Activated T-helper 1 cell treated with Interleukin-2 at 50 U/mL for 16 hours (primary cell): Measurements from ENCODE around the gene TMTC1.

Experiments
- DNase-seq: peaks from one replicate; pipeline ENCODE4 v3.0.0-alpha.2; 2020; ENCODE audit warnings: low read depth

The TMTC1 gene

GRCh38 chr12:29616664-29617406 is 166.9 kb downstream of the TMTC1 start:
- DNase-seq = no peak

DNA sequence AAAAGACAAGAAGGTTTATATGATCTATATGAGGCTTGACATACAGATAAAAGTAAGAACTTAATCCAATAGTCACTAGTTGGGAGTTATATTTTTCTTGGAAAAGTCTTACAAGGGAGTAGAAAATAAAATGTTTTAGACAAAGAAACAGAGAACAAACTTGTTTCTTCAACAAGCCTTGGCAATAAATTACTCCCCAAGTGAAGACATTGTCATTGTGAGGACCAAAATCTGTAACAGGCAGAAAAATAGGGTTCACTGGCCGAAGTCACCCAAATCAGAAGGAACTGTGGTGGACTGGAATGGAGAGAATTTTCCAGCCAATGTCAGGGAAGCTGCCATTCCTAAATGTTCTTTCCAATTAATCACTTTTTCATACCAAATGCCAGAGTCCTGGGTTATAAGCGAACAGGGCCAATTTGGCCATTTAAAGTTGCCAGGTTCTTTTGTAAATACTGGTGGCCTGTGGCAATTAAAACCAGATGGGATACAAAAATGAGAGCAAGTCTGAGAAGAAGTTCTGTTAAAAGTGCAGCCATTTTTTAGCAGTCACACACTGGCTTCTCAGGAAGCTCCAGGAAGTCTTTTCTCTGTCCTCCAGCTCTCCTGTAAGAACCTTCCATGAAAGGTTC is 168.9 kb downstream of the TMTC1 start:
- DNase-seq = no peak

GRCh38 chr12:29612912-29613311 is 170.8 kb downstream of the TMTC1 start:
- DNase-seq = no peak

- DNase-seq = no peak
Measured at GRCh38 chr12:29611906-29612305, 171.8 kb downstream of the TMTC1 start.

GRCh38 chr12:29610473-29611170 is 173.1 kb downstream of the TMTC1 start:
- no peak for DNase-seq

DNA sequence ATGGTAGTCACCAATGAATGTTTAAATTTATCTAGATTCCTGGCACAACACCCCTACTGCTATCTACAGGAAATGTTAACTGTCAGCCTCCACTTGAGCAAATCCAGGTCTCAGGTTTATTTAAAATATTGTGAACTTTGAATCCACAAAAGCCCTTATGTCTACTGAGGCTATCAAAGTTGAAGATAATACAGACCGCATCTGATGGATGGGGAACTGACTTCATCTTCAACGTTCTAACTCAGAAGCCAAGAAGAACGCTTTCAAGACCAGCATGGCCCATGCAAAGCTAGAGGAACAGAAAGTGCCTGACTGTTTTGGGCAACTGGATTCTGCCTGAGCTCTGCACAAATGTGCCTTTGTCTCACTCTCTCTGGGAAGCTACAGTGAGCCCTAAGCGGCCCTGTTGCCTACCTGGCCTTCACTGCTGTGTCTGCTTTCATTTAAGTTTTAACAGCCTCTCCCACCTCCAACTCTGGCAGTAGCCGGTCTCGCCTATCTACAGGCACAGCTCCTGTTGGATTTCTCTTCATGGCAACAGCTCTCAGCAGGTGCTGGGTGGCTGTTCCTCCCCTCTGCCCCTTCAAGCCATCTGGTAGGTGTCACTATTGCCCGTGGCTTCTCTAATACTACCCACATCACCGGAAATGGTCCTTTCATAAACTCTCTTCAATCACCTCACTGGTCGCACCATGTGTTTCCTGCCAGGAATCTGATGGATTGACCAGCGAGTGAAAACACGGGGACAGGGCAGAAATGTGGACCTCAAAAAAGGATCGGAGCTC is 174.1 kb downstream of the TMTC1 start:
- no peak for DNase-seq

GRCh38 chr12:29608581-29608980 is 175.2 kb downstream of the TMTC1 start:
- no peak for DNase-seq

DNA sequence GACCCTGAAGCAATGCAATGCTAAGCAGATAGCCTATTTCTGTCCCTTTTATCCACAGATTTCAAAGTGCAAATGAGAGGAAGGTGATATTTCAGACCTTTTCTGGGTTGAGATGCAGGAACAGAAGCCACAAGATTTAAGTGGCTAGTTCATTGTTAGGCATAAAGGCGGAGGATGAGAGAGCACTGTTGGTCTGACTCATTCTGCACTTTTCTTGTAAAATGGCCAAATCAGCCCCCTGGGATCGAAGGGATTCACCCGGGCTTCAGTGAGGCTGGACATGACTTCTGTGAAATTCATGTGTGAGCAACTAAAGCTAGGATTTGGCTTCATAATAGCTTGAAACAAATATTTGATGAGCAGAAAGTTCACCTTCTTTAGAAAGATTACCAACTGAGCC is 184.4 kb downstream of the TMTC1 start:
- DNase-seq = no peak

DNA sequence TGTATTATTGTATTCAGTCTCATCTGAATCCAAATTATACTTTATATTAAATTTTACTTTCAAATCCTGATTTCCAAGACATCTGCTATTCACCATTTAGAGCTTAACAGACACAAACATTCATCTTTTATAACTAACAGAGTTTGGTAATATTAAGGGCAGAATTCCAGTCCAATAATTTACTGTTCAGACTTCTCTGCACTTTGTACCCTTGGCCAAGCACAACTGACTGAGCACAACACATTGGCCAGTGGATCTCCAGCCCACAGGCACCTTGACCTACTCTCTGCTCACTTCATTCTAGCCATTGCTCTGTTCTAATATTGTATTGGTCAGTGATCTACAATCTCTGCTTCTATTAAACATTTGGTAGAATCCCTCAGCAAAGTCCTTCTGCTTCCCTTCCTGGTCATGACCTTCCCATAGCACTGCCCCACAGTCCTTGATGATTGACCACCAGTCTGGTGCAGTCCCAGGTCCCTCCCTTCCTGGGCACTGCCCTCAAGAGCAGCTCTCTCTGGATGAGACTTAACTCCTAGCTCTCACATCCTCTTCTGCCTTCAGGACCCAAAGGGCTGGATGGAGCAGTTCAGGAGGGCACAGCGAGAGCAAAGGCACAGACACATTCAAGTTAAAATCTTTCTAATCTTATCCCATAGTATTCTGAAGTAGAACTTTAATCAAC is 188.5 kb downstream of the TMTC1 start:
- DNase-seq = no peak

DNA sequence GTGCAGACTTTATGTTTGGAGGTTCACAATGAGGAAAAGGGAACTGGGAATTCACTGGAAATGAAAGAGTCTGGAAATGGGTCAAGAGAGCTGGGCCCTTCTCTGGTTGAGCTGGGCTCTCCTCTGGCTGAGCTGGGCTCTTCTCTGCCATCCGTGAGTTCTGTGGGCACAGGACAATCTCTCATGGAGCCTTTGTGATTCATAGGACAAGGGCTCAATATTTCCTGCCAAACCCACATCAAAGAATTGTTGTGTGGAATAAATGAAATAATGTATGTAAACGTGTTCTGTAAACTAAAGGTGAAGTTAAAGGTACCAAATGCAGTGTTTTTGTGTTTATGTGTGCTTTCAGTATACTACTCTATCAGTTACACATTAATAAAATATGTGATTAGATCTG is 190.7 kb downstream of the TMTC1 start:
- DNase-seq = no peak

DNA sequence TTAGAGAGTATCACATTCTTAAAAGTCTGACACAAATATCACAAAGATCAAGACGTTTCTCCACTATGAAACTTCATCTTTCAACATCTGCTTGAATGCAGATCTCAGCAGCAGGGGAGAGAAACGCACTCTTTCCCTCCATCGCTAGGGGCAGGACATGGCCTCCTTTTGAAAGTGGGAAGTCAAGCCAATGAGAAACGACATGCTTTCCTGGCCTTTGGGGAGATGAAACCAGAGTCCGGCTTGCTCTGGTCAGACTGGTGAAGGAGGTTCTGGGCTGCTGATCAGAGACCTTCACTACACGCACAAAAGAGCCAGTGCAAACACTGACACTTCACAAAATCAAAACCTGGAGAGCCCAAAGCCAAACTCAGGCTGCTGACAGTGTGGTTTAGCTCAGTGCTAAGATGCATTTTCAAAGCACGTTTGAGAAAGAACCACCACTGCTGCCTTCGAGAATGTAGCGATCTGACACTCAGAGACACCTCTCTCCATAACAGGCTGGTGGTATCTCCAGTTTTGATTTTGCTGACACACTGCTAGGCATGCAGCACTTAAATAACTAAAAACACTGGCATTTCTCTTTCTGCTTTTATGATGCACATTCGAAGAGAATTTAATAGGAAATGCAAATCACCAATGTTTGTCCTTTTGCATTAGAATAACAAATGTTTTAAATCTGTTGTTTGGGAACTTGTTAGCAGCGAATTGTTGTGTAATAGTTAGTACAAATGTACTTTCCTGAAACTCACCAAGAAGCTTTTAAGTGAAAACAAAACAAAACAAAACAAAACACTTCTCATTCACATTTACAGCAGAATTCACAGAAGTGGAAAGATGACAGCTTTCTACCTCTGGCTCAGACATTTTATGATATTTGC is 192.4 kb downstream of the TMTC1 start:
- DNase-seq = no peak

DNA sequence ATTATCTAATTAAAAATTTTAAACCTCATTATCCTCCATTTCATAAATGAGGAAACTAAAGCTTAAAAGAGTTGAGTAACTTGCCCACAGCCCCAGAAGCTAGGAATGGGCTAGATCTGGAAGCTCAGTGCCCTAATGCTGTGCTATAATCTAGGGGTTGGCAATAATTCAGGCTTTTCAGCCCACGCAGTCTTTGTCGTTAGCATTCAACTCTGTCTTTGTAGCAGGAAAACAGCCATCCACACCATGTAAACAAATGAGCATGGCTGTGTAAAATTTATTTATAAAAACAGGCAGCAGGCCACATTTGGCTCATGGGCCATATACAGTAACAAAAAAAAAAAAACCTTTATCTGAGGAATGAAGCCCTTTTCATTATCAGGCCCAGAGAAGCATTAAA is 193.9 kb downstream of the TMTC1 start:
- no peak for DNase-seq

DNA sequence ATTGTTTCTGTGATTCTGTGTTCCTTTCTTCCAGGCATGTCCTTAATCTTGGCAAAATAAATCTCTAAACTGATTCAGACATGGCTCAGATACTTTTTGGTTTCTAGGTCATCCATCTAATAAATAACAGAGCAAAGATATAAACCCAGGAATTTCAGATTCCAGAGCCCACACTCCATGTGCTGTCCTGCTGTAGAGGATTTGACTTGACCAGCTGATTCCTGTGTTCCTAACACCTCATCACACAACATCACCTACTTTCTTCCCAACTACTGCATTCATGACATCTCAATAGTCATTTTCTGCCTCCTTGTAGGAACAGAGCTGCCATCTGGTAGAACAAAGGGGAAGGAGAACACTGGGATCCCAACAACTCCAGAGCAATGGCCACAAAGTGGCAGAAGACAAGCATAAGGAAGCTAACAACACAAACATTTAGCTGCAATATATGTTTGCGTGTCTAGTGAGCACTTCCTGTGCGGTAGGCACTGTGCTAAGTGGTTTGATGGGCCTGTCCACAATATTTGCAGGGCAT is 194.4 kb downstream of the TMTC1 start:
- no peak for DNase-seq

DNA sequence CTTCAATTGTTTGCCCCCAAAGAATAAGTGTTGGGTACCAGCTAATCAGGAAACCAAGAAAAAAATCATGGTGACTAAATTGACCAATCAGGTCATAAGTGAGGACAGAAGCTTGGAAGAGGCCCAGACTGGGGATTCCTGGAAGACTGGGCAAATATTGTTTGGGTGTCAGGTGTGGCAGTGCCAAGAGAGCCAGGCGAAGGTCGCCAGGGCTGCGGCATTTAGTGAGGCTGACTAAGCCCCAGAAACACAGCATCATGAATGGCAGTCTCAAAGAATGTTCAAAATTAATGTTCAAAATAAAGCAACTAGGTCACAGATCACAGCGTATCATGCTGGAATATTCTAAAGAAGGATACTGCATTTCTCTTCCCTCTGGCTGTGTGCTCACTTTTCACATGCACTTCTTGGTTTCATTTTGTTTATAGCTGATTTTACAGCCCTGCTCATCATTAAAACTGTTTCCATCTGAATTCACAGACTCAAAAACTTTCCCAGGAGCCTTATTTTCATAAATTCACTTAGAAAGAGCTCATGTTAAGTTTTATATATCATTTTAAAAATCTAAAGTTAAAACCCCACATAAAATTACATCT is 201.0 kb downstream of the TMTC1 start:
- DNase-seq = no peak

DNA sequence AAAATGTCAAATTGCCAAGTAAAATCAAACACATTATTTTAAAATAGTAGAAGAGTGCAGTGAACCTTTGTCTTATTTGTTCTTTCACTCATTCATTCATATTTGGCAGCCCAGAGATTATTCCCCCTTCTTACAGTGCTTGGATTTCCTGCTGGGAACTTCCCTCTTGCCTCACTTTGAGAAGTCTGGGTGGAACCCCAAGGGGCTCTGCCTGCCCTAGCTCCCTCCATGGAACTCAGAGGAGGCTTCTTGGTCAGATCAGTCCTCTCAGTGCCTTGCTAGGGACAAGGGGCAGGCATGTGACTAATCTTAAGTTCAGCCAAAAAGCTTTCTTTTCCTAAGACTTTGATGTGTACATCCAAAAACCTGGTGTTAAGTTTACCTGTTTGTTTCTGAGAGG is 201.6 kb downstream of the TMTC1 start:
- no peak for DNase-seq

- DNase-seq = no peak
Measured at GRCh38 chr12:29581631-29582030, 202.1 kb downstream of the TMTC1 start.

DNA sequence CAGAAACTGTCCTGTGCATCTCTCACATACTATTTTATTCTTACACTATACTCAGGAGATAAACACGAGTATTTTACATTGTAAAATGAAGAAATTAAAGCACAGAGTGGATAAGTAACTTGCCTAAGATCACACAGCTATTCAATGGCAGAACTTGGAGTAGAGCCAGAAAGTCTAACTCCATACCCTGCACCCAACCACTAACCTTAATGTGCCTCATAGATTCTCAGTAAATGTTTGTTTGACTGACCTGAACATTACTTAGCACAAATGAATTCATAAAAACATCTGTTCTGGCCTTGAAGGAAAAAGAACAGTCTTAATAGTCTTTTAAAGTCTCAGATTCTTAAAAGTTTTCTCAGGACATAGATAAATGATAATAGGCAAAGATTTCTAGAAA is 202.8 kb downstream of the TMTC1 start:
- DNase-seq = no peak

GRCh38 chr12:29578731-29579130 is 205.0 kb downstream of the TMTC1 start:
- DNase-seq = no peak

DNA sequence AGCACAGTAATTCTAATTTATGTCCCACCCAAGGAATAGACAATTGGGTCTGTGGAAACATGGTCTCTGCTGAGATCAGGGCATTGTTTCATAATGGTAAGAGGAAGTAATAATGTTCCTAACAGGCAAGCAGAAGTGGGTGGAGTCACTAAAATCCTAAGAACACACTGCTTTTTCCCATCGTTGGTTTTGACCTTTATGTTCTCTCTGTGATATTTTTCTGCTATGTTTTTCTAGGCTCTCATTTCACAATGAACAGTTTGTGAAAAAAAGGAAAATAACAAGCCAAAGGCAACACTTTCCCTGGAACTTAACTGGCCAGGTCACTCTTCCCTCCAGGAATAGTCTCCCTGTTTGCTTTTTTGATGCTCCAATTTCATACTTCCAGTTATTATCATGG is 205.7 kb downstream of the TMTC1 start:
- DNase-seq = no peak

- no peak for DNase-seq
Measured at GRCh38 chr12:29574500-29574899, 209.2 kb downstream of the TMTC1 start.
